ENCODE results near the gene EFNA3.

The EFNA3 gene

DNA sequence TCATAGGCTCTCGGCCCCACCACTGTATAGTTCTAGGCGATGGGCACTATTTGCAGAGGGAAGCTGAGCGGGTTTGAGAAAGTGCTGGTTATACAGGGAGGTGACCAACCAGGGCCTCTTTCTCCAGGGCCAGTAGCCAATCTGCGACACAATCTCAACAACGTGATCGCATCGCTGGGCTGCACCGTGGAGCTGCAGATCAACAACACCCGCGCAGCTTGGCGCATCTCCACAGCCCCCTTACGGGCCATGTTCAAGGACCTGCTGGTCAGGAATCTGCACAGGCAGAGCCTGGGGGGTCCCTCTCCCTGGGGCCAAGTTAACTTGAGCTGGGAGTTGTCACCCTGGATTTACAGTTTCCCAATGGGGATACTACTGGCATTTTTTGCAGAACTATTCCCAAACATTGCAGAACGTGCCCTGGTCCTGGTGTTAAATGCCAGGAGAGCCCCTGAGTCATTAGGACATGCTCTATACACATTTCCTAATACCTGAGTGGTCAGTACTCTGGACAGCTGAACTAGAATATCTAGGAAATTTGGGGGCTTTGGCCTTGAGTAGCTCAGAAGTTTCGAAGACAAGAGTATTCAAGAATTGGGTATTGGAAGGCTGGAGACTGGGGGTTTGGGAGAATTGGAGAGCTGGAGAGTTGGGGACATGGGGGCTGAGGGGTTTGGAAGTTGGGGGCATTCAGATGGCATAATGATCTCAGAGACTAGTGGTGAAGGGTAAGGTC, 38.1 kb upstream of the EFNA3 start:
- Histone ChIP-seq H3K4me3 (no peak overlapping the region), H3K27ac (no peak overlapping the region)
- DNase-seq (ENCODE audit: low spot score) = no peak
- TF ChIP-seq, protein P1, sequence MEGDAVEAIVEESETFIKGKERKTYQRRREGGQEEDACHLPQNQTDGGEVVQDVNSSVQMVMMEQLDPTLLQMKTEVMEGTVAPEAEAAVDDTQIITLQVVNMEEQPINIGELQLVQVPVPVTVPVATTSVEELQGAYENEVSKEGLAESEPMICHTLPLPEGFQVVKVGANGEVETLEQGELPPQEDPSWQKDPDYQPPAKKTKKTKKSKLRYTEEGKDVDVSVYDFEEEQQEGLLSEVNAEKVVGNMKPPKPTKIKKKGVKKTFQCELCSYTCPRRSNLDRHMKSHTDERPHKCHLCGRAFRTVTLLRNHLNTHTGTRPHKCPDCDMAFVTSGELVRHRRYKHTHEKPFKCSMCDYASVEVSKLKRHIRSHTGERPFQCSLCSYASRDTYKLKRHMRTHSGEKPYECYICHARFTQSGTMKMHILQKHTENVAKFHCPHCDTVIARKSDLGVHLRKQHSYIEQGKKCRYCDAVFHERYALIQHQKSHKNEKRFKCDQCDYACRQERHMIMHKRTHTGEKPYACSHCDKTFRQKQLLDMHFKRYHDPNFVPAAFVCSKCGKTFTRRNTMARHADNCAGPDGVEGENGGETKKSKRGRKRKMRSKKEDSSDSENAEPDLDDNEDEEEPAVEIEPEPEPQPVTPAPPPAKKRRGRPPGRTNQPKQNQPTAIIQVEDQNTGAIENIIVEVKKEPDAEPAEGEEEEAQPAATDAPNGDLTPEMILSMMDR (IDR thresholded peaks at IDR 0.05) = no peak

DNA sequence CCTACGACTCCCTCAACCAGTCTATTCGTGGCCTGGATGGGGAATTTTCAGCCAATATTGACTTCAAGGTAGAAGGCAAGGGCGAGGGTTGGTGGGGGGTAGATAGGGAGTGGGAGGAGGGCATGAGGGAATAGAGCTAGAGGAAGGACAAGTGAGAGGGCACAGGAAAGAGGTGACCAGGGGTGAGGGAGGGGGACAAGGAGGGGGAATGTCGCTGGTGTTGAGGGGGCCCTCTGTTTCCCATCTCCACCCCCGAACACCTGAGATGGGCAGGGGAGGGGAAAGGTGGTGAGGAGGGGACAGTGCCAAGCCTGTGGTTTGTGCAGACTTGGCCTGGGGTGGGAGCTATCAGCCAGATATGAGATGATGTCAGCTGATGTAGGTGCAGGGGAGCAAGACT, 35.8 kb upstream of the EFNA3 start:
- no peak overlapping the region for H3K4me3 ChIP-seq
- no peak for DNase-seq (ENCODE audit: low spot score)
- TF ChIP-seq, protein P1 (IDR thresholded peaks at IDR 0.05) = no peak
- H3K27ac ChIP-seq = no peak overlapping the region

DNA sequence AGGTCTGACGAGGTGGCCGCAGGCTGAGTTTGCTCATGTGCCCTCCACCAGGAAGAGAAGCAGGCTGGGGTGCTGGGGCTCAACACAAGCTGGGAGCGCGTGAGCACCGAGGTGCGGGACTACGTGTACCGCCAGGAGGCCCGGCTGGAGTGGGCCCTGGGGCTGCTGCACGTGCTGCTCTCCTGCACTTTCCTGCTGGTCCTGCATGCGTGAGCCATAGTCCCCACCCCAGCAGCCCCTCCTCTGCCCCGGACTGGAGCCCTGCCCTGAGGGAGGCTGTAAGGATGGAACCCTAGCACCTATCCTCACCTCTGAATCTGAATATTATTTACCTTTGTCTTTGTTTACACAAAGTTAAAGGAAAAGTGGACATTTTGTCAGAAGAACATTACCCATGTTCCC, 35.3 kb upstream of the EFNA3 start:
- H3K27ac ChIP-seq = no peak overlapping the region
- DNase-seq (ENCODE audit: low spot score) = no peak
- no peak overlapping the region for H3K4me3 ChIP-seq
- TF ChIP-seq, protein P1 (IDR thresholded peaks at IDR 0.05) = no peak

DNA sequence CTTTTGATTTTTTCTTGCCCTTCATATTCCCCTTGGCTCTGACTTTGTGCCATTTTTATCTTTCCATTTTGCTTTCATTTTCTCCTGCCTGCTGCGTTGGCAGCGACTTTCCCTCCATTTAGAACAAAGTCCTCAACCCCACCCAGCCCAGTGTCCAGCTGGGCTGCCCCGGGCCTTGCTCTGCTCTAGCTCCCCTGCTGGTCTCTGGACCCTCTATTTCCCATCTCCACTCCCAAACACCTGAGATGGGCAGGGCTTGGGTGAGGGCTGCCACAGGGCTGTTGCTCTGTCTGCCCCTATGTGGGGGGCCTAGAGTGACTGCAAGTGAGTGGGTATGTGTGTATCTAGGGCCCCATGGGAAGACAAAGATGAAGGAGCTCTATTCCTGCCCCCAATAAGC, 34.8 kb upstream of the EFNA3 start:
- H3K4me3 ChIP-seq = no peak overlapping the region
- H3K27ac ChIP-seq = no peak overlapping the region
- DNase-seq (ENCODE audit: low spot score) = no peak
- TF ChIP-seq, protein P1 (IDR thresholded peaks at IDR 0.05) = no peak

DNA sequence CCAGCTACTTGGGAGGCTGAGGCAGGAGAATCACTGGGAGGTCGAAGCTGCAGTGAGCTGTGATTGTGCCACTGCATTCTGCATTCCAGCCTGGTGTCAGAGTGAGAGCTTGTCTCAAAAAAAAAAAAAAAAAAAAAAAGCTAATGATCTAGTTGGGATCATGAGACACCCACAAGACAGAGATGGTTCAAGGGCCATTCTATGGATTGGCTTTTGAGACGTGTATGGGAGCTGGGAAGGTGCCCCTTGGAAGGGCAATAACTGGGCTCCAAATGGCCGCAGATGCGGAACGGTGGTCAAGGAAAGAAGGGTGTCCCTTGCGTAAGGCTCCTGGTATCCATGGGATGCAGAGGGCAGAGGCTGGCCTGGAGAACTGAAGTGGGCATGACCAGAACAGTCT, 34.3 kb upstream of the EFNA3 start:
- TF ChIP-seq, protein P1 (IDR thresholded peaks at IDR 0.05) = no peak
- no peak overlapping the region for H3K4me3 ChIP-seq
- H3K27ac ChIP-seq = no peak overlapping the region
- DNase-seq (ENCODE audit: low spot score) = no peak

DNA sequence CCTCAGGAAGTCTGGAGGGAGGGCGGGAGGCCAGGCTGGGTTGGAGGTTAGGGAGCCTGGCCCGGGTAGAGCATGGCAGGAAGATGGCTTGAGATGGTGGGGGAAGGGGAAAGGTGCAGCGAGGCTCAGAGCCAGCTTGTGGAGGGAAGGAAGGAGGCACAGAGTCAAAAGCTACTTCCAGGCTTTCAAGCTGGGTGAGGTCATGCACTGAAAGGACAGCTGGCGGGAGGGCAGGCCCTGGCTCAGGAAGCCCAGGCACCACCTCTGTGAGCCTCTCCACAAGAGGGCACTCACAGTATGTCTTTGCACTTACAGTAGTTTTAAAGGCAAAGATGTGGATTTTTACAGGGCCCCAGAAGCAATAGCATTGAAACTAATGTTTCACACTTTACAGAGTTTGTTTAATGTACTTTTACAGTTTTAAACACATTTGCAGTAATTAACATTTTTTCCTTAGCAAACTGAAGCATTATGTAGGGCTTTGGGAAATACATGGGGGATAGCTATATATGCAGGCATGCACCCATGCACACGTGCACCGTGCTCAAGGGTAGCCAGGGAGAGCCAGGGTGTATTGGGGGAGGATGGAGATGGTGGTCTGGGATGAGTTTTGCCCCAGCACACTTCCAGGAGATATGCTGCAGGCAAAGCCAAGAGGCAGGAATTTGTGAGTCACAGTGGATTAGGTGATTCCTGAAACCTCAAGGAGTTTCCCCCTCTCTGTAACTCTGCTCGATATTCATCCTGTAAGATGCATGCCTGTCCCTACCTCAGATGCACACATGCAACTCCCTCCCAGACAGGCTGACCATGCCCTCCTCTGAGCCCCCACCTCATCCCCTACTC, 33.6 kb upstream of the EFNA3 start:
- no peak for DNase-seq (ENCODE audit: low spot score)
- H3K27ac ChIP-seq = no peak overlapping the region

More for the DNA sequence above, 33.6 kb upstream of the EFNA3 start:
- TF ChIP-seq, protein P1 (IDR thresholded peaks at IDR 0.05) = peak; percentile 39
- H3K4me3 ChIP-seq = no peak overlapping the region

Measured in coronary artery (tissue), 2 donors.